HepG2 (cell line): ENCODE measurements around the gene BMF. TPM values are rescaled to one million over a fixed set of nuclear protein-coding genes. Genes with fewer than 3 reads are reported as not detected.
"Not testable (repeated sequence)": the region's sequence is repeated elsewhere in the genome, so short reads cannot be mapped to it uniquely, and the experiment has no call there.

Source experiments
- ATAC-seq: fragments of 200-7000 bp; cut with Tn5 transposase; 3 replicates; pipeline ENCODE4 v1.9.1; 2020; ENCODE audit warnings: mild to moderate bottlenecking, moderate library complexity
- BruUV-seq: library from RNA; stranded (reverse); fragments of 400-500 nt; replicated peaks from 2 replicates; lab custom pipeline; 2021; lab: Mats Ljungman, UMichigan
- CTCF ChIA-PET: fragments of 300-600 bp; formaldehyde crosslinking; extraction: SDS; loops from one replicate; lab custom pipeline; 2021; ENCODE audit warnings: low total read pairs, inconsistent platforms, low intra/inter-chr PET ratio; lab: Yijun Ruan, JAX
- POLR2A ChIA-PET: fragments of 350-600 bp; sonication (Branson Sonifier 250); formaldehyde crosslinking; loops from one replicate; lab custom pipeline; 2020; ENCODE audit warnings: antibody characterized with exemption, inconsistent platforms; lab: Yijun Ruan, JAX
- DNase-seq: peaks from one replicate; pipeline ENCODE4 v3.0.0-alpha.2; 2015; ENCODE audit warnings: low spot score
- FAIRE-seq: peaks from 3 replicates; lab custom pipeline; 2011; peaks lifted over from hg19 to GRCh38; lab: Jason Lieb, UNC
- H2AFZ ChIP-seq: one replicate; pipeline ENCODE4 v1.6.1; 2011; ENCODE audit warnings: low read length, inconsistent platforms
- H3K27ac ChIP-seq: fragments of 300-600 bp; 3 replicates; pipeline ENCODE4 v1.8.0; 2011; ENCODE audit warnings: mixed run types, mild to moderate bottlenecking, mixed read lengths, low read length, inconsistent platforms; ENCODE audit not compliant: insufficient read depth; ENCODE audit errors: extremely low read length
- H3K27me3 ChIP-seq, 2 experiments: fragments of 200-600 bp in 1 of 2; 2 replicates in 1 of 2; 3 replicates in 1 of 2; pipeline versions ENCODE4 v1.6.0 to v1.8.0; 2011; ENCODE audit warnings: low read length in 2 of 2, mild to moderate bottlenecking in 2 of 2, moderate library complexity in 2 of 2, inconsistent platforms in 1 of 2; ENCODE audit not compliant: insufficient read depth in 2 of 2, control insufficient read depth in 1 of 2
- H3K36me3 ChIP-seq, 2 experiments: fragments of 200-600 bp in 1 of 2; replicated peaks in 1 of 2; 2 replicates in 1 of 2; 3 replicates in 1 of 2; pipeline versions ENCODE4 v1.5.1 to v1.8.0; 2011; ENCODE audit warnings: low read length in 2 of 2, inconsistent platforms in 1 of 2; ENCODE audit not compliant: insufficient read depth in 2 of 2, control insufficient read depth in 1 of 2
- H3K4me1 ChIP-seq: 2 replicates; pipeline ENCODE4 v1.5.1; 2012; ENCODE audit warnings: low read length, inconsistent platforms; ENCODE audit not compliant: insufficient read depth
- H3K4me2 ChIP-seq: 2 replicates; pipeline ENCODE4 v1.6.0; 2011; ENCODE audit warnings: low read depth, low read length, inconsistent platforms
- H3K4me3 ChIP-seq, 3 experiments: fragments of 200-600 bp in 1 of 3; sonication (generic), shearing (Covaris generic) in 1 of 3; replicated peaks in 1 of 3; 2 replicates each; pipeline ENCODE4 v1.5.1; 2011 to 2016; ENCODE audit warnings: low read length in 3 of 3, inconsistent platforms in 2 of 3, low read depth in 2 of 3, mild to moderate bottlenecking in 2 of 3, control low read depth in 1 of 3, mixed read lengths in 1 of 3; ENCODE audit not compliant: insufficient read depth in 1 of 3
- H3K79me2 ChIP-seq: one replicate; pipeline ENCODE4 v1.6.1; 2011; ENCODE audit warnings: low read length, inconsistent platforms; ENCODE audit not compliant: insufficient read depth
- H3K9ac ChIP-seq: 2 replicates; pipeline ENCODE4 v1.6.0; 2011; ENCODE audit warnings: mild to moderate bottlenecking, low read depth, low read length, inconsistent platforms; ENCODE audit not compliant: insufficient read depth
- H3K9me3 ChIP-seq: 2 replicates; pipeline ENCODE4 v1.5.1; 2012; ENCODE audit warnings: mild to moderate bottlenecking, low read length
- H4K20me1 ChIP-seq: 2 replicates; pipeline ENCODE4 v1.6.0; 2011; ENCODE audit warnings: inconsistent platforms, mild to moderate bottlenecking, low read length, moderate library complexity; ENCODE audit not compliant: insufficient read depth
- EP300 ChIP-seq, 3 experiments: sonication (generic) in 1 of 3; formaldehyde crosslinking in 1 of 3; IDR thresholded peaks; 2 replicates each; pipeline versions ENCODE4 v1.5.1 to v1.6.1; 2011 to 2020; ENCODE audit warnings: low read depth in 2 of 3, low read length in 2 of 3, borderline replicate concordance in 1 of 3, improper control_type of control experiment in 1 of 3, mild to moderate bottlenecking in 1 of 3, missing genetic modification reagents in 1 of 3, moderate library complexity in 1 of 3
- GFI1 ChIP-seq: sonication (generic); formaldehyde crosslinking; IDR thresholded peaks from 2 replicates; pipeline ENCODE4 v1.5.0; 2020; ENCODE audit warnings: missing genetic modification reagents, mild to moderate bottlenecking, borderline replicate concordance
- JDP2 ChIP-seq: sonication (generic); formaldehyde crosslinking; IDR thresholded peaks from 2 replicates; pipeline ENCODE4 v1.8.1; 2022; ENCODE audit warnings: missing genetic modification reagents, borderline replicate concordance
- KDM1A ChIP-seq: IDR thresholded peaks from 2 replicates; pipeline ENCODE4 v1.6.1; 2016; ENCODE audit warnings: missing compliant biosample characterization
- MLXIP ChIP-seq: sonication (generic); formaldehyde crosslinking; IDR thresholded peaks from 2 replicates; pipeline ENCODE4 v1.9.0; 2021; ENCODE audit warnings: missing genetic modification reagents, borderline replicate concordance
- RFXANK ChIP-seq: IDR thresholded peaks from 2 replicates; pipeline ENCODE4 v1.6.1; 2016
- RXRB ChIP-seq: IDR thresholded peaks from 2 replicates; pipeline ENCODE4 v1.6.1; 2016; ENCODE audit warnings: borderline replicate concordance, missing genetic modification reagents, missing compliant biosample characterization
- SPEN ChIP-seq: sonication (generic); formaldehyde crosslinking; IDR thresholded peaks from 2 replicates; pipeline ENCODE4 v1.5.1; 2020; ENCODE audit warnings: low read depth, mild to moderate bottlenecking, missing genetic modification reagents
- ZBTB1 ChIP-seq: sonication (generic); formaldehyde crosslinking; IDR thresholded peaks from 2 replicates; pipeline ENCODE4 v1.4.0; 2020; ENCODE audit warnings: missing genetic modification reagents, borderline replicate concordance
- ZNF256 ChIP-seq: sonication (generic); formaldehyde crosslinking; conservative IDR thresholded peaks from 2 replicates; pipeline ENCODE4 v1.4.0; 2020; ENCODE audit warnings: missing genetic modification reagents
- ZNF337 ChIP-seq: sonication (generic); formaldehyde crosslinking; IDR thresholded peaks from 2 replicates; pipeline ENCODE4 v1.5.1; 2020; ENCODE audit warnings: missing genetic modification reagents, low read depth, mild to moderate bottlenecking, borderline replicate concordance
- ZNF354B ChIP-seq: sonication (generic); formaldehyde crosslinking; IDR thresholded peaks from 2 replicates; pipeline ENCODE4 v1.8.0; 2022; ENCODE audit warnings: mild to moderate bottlenecking, missing genetic modification reagents
- ZNF530 ChIP-seq: sonication (generic); formaldehyde crosslinking; IDR thresholded peaks from 2 replicates; pipeline ENCODE4 v1.5.0; 2020; ENCODE audit warnings: low read depth, mild to moderate bottlenecking, missing genetic modification reagents
- ZNF652 ChIP-seq: IDR thresholded peaks from 2 replicates; pipeline ENCODE4 v1.6.1; 2016; ENCODE audit warnings: low read depth, borderline replicate concordance
- ZNF7 ChIP-seq: IDR thresholded peaks from 2 replicates; pipeline ENCODE4 v1.6.1; 2016; ENCODE audit warnings: missing biosample characterization, missing genetic modification reagents
- ZUFSP ChIP-seq: sonication (generic); formaldehyde crosslinking; IDR thresholded peaks from 2 replicates; pipeline ENCODE4 v1.9.0; 2021; ENCODE audit warnings: missing genetic modification reagents, mild to moderate bottlenecking, borderline replicate concordance
- WGBS: methylation state at CpG from one replicate; pipeline ENCODE4 v1.1.6; 2017; ENCODE audit warnings: low lambda C conversion rate; 5-methylcytosine and 5-hydroxymethylcytosine counted together
- in situ Hi-C: cut with HindIII; loops from 2 replicates; pipeline ENCODE4 v1.10.0; 2017; ENCODE audit warnings: low pct_unique_long_range_greater_than_20kb; ENCODE audit not compliant: extremely low pct_ligation_motif_present
- intact Hi-C: fragments of 100-400 bp; cut with micrococcal nuclease; formaldehyde crosslinking; loops from one replicate; pipeline ENCODE4 v1.10.0; 2022; ENCODE audit not compliant: unreplicated experiment
- polyA plus RNA-seq, 8 experiments: library from polyadenylated mRNA; depleted of rRNA in 3 of 8; stranded (reverse) in 7 of 8; unstranded in 1 of 8; fragments of >200 nt; fragmentation: Illumina TruSeq in 4 of 8; extraction: Trizol in 4 of 8; gene quantifications; 2 replicates each; pipeline versions ENCODE4 v1.2.1 to v1.2.3, GENCODE V29; 2011 to 2016; ENCODE audit warnings: low read depth in 4 of 8, missing spikeins in 1 of 8, mixed read lengths in 1 of 8; ENCODE audit not compliant: insufficient read depth in 1 of 8
- total RNA-seq, 5 experiments: library from RNA; depleted of rRNA; stranded (reverse); fragments of >200 nt; fragmentation: Illumina TruSeq; extraction: Trizol; gene quantifications; 2 replicates each; pipeline ENCODE4 v1.2.3, GENCODE V29; 2016; ENCODE audit warnings: low read depth in 1 of 5

BMF gene
- total and polyA plus RNA-seq, 2 of the 13 experiments (the other 11 are each of a cell fraction or from before 2014, with no cell fraction given) = 8.7 to 15.9 TPM

- TF ChIP-seq ZUFSP = no peak
- no peak for TF ChIP-seq EP300 (IDR thresholded peaks at IDR 0.05; ENCODE audit: low read depth in 2 of 2, low read length in 2 of 2)
- TF ChIP-seq EP300 (CRISPR knock-in tag; IDR thresholded peaks at IDR 0.05; ENCODE audit: borderline replicate concordance) = peak; percentile 11; the same call in 1 of the 2 replicates
- TF ChIP-seq ZNF652 (CRISPR knock-in tag) = no peak
- no peak for TF ChIP-seq ZNF530
- TF ChIP-seq RFXANK (CRISPR knock-in tag) = no peak
- TF ChIP-seq ZNF337 (CRISPR knock-in tag) = no peak
- no peak for TF ChIP-seq MLXIP (CRISPR knock-in tag)
- no peak for TF ChIP-seq ZNF256
- TF ChIP-seq KDM1A = no peak
- no peak for TF ChIP-seq ZNF7
- no peak for TF ChIP-seq SPEN (CRISPR knock-in tag)
- no peak for TF ChIP-seq JDP2 (CRISPR knock-in tag)
- TF ChIP-seq ZNF354B = no peak
- no peak for TF ChIP-seq ZBTB1 (CRISPR knock-in tag)
- TF ChIP-seq GFI1 (CRISPR knock-in tag) = no peak
- peak; percentile 94 for TF ChIP-seq RXRB (CRISPR knock-in tag)
Observed at GRCh38 chr15:40115670-40116093, 7.0 kb upstream of the BMF start (continued).

- H3K27ac ChIP-seq, DNase-seq, H4K20me1 ChIP-seq, H3K4me3 ChIP-seq, H3K4me2 ChIP-seq, H2AFZ ChIP-seq, FAIRE-seq, H3K9me3 ChIP-seq, H3K9ac ChIP-seq, ATAC-seq, CTCF ChIA-PET, in situ Hi-C loops, H3K27me3 ChIP-seq, H3K79me2 ChIP-seq, H3K36me3 ChIP-seq, BruUV-seq, intact Hi-C loops: not testable (repeated sequence)
- 85% methylated on average over 14 of the region's 14 CpGs for WGBS
- POLR2A ChIA-PET = interaction anchor here (1.0 to 14.1 kb wide), 3 partner anchors 8 to 33 kb away, joined by 3 to 371 read pairs (median 4); no protein-coding TSS in a partner anchor
- peaks cover 44% of the 10 kb centered on the region for H3K4me1 ChIP-seq
Observed at GRCh38 chr15:40115106-40115505, 6.4 kb upstream of the BMF start.
